ENCODE data around the gene USP47.
"Not testable (repeated sequence)": the region's sequence is repeated elsewhere in the genome, so short reads cannot be mapped to it uniquely, and the experiment has no call there.

USP47 gene

DNA sequence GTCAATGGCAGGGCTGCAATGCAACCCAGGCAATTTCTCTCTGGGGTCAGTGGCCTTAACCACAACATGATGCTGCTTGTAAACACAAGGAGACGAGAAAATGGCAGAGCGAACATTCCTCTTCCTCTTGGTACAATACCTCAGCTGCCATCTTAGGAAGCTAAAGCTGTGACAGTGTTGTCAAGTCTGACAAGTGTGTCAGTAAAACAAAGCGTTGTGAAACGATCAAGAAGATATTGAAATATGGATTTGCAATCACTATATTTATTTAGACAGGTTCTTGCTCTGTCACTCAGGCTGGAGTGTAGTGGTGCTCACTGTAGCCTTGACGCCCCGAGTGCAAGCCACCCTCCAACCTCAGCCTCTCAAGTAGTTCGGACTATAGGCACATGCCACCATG lies 14.5 kb upstream of the USP47 start:
- no peak overlapping the region for H3K27ac ChIP-seq (ENCODE audit: insufficient read depth, low read depth, low read length, poor library complexity, severe bottlenecking)
- no peaks in the 10 kb centered on the region for H3K27me3 ChIP-seq (ENCODE audit: control insufficient read depth, insufficient read depth, low read length, poor library complexity, severe bottlenecking)
- no peak overlapping the region for H3K4me3 ChIP-seq (ENCODE audit: insufficient read depth, low read depth, low read length)
- no peaks in the 10 kb centered on the region for H3K9me3 ChIP-seq (ENCODE audit: control insufficient read depth, low read length)
- no peaks in the 10 kb centered on the region for H3K36me3 ChIP-seq (ENCODE audit: control insufficient read depth, insufficient read depth, low read length)
- no peaks in the 10 kb centered on the region for H3K4me1 ChIP-seq (ENCODE audit: control insufficient read depth, insufficient read depth, low read length)
- 81 to 85% methylated on average over 7 of the region's 7 CpGs for WGBS, 2 experiments

DNA sequence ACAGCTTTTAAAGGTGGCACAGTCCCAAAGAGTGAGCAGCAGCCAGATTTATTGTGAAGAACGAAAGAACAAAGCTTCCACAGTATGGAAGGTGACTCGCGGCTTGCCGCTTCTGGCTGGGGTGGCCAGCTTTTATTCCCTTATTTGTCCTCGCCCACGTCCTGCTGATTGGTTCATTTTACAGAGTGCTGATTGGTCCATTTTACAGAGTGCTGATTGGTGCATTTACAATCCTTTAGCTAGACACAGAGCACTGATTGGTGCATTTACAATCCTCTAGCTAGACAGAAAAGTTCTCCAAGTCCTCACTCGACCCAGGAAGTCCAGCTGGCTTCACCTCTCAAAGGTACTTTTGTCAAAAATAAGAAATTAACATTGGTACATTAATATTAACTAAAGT lies 10.4 kb upstream of the USP47 start:
- not testable (repeated sequence) for H3K36me3 ChIP-seq (ENCODE audit: control insufficient read depth, insufficient read depth, low read length)

DNA sequence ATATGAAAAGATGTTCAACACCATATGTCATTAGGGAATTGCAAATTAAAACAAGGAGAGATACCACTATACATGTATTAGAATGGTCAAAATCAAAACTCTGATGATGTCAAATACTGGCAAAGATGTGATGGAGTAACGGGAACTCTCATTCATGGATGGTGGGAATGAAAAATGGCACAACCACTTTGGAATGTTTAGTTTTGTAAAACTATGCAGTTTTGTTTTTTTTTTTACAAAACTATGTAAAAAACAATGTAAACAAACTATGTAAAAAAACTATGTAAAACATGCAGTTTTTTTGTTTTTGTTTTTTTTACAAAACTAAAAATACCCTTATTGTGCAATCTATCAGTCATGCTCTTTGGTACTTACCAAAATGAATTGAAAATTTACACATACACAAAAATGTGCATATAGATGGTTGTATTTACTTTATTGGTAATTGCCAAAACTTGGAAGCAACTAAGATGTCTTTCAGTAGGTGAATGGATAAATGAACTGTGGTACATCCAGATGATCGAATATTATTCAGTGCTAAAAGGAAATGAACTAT lies 5.0 kb upstream of the USP47 start:
- Histone ChIP-seq H3K4me3 (ENCODE audit: insufficient read depth, low read depth, low read length) (no peak overlapping the region), H3K27ac (ENCODE audit: insufficient read depth, low read depth, low read length, poor library complexity, severe bottlenecking) (no peak overlapping the region), H3K36me3 (ENCODE audit: control insufficient read depth, insufficient read depth, low read length) (no peaks in the 10 kb centered on the region), H3K4me1 (ENCODE audit: control insufficient read depth, insufficient read depth, low read length) (peaks cover 4% of the 10 kb centered on the region), H3K9me3 (ENCODE audit: control insufficient read depth, low read length) (no peaks in the 10 kb centered on the region), H3K27me3 (ENCODE audit: control insufficient read depth, insufficient read depth, low read length, poor library complexity, severe bottlenecking) (no peaks in the 10 kb centered on the region)
- 97% methylated on average over 2 of the region's 2 CpGs for WGBS, 2 experiments

More for the DNA sequence above, 10.4 kb upstream of the USP47 start:
- not testable (repeated sequence) for H3K4me1 ChIP-seq (ENCODE audit: control insufficient read depth, insufficient read depth, low read length); H3K27me3 ChIP-seq (ENCODE audit: control insufficient read depth, insufficient read depth, low read length, poor library complexity, severe bottlenecking); H3K9me3 ChIP-seq (ENCODE audit: control insufficient read depth, low read length); H3K27ac ChIP-seq (ENCODE audit: insufficient read depth, low read depth, low read length, poor library complexity, severe bottlenecking); H3K4me3 ChIP-seq (ENCODE audit: insufficient read depth, low read depth, low read length)
- 89 to 90% methylated on average over 7 of the region's 7 CpGs for WGBS, 2 experiments

DNA sequence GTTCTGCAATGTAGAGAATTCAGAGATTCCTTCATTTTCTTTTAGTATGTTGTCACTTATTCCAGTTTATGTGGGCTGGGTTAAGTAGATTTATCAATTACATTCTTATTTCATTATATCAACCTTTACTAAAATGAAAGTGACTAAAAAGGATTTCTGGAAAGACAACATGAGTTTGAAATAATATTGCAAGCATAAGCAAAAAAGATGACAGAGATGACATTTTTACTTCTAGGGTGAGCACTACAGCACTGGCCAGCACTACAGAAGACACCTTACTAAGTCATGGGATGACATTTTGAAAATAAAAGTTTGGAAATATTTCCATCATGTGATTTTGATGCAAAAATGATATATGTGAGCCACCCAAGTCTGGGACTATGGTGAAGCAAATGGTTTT lies 2.1 kb upstream of the USP47 start:
- Histone ChIP-seq H3K27me3 (ENCODE audit: control insufficient read depth, insufficient read depth, low read length, poor library complexity, severe bottlenecking) (no peaks in the 10 kb centered on the region), H3K27ac (ENCODE audit: insufficient read depth, low read depth, low read length, poor library complexity, severe bottlenecking) (no peak overlapping the region), H3K36me3 (ENCODE audit: control insufficient read depth, insufficient read depth, low read length) (no peaks in the 10 kb centered on the region), H3K4me1 (ENCODE audit: control insufficient read depth, insufficient read depth, low read length) (peaks cover 17% of the 10 kb centered on the region), H3K9me3 (ENCODE audit: control insufficient read depth, low read length) (no peaks in the 10 kb centered on the region), H3K4me3 (ENCODE audit: insufficient read depth, low read depth, low read length) (no peak overlapping the region)

DNA sequence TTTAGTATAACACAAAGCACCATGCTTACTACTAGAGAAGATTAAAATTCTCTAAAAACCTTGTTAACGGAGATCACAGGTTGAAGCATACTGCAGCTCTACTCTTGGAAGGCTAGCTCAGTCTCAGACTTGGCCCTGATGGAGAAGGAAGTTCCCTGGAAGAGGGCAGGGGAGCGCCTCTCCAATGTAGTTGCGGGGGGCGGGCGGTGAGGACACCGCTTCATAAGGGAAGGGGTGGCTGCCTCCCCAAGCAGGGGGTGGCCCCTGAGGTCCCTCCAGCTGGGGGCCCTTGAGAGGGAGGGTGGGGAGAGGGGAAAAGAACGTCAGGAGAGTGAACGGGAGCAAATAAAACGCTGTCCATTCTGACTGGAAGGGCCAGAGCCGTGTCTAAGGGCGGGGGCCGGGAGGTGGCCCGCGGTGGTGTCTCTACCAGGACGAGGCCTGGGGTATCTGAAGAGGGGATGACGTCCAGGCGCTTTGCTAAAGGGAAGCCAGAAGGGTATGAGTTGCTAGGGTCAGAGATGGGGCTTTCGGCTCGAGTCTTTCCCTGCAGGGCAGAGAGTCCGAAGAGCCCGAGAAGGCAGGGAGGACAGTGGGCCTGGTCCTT lies 553 bp upstream of the USP47 start:
- Histone ChIP-seq H3K4me3 (ENCODE audit: insufficient read depth, low read depth, low read length) (peak overlapping the region; percentile 80), H3K4me1 (ENCODE audit: control insufficient read depth, insufficient read depth, low read length) (peaks cover 17% of the 10 kb centered on the region), H3K27me3 (ENCODE audit: control insufficient read depth, insufficient read depth, low read length, poor library complexity, severe bottlenecking) (no peaks in the 10 kb centered on the region), H3K27ac (ENCODE audit: insufficient read depth, low read depth, low read length, poor library complexity, severe bottlenecking) (peak overlapping the region; percentile 90), H3K9me3 (ENCODE audit: control insufficient read depth, low read length) (no peaks in the 10 kb centered on the region), H3K36me3 (ENCODE audit: control insufficient read depth, insufficient read depth, low read length) (no peaks in the 10 kb centered on the region)
- 1 to 2% methylated on average over 21 of the region's 21 CpGs for WGBS, 2 experiments

DNA sequence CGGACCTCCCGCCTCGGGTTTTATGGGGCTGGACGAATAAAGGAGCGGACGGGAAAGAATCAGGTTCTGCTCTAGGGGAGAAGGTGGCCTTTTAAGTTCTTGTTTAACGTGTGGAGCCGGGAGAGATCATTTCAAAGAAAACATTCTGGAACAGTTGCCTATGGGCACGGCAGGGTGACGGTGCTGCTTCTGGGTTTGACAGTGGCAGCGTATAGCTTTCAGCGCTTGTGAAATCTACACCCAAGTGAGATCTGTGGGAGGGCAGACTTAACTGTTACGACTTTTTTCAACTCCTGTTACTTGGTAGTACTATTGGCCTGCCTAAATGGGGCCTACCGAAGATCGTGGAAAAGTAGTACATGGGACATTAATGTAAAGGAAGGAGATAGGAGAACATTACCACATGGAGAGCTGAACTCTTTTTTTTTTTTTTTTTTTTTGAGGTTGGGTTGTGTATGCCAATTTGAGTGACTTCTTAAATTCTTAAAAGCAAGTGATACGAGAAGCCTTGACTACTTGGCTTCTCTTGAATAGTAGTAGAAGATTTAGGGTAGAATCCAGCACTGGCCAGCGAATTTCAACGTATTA lies 743 bp downstream of the USP47 start:
- Histone ChIP-seq H3K4me3 (ENCODE audit: insufficient read depth, low read depth, low read length) (peak overlapping the region; percentile 80), H3K27ac (ENCODE audit: insufficient read depth, low read depth, low read length, poor library complexity, severe bottlenecking) (peak overlapping the region; percentile 90), H3K27me3 (ENCODE audit: control insufficient read depth, insufficient read depth, low read length, poor library complexity, severe bottlenecking) (no peaks in the 10 kb centered on the region), H3K4me1 (ENCODE audit: control insufficient read depth, insufficient read depth, low read length) (peaks cover 17% of the 10 kb centered on the region), H3K36me3 (ENCODE audit: control insufficient read depth, insufficient read depth, low read length) (no peaks in the 10 kb centered on the region), H3K9me3 (ENCODE audit: control insufficient read depth, low read length) (no peaks in the 10 kb centered on the region)
- WGBS, 2 experiments = 2% methylated on average over 18 of the region's 18 CpGs

DNA sequence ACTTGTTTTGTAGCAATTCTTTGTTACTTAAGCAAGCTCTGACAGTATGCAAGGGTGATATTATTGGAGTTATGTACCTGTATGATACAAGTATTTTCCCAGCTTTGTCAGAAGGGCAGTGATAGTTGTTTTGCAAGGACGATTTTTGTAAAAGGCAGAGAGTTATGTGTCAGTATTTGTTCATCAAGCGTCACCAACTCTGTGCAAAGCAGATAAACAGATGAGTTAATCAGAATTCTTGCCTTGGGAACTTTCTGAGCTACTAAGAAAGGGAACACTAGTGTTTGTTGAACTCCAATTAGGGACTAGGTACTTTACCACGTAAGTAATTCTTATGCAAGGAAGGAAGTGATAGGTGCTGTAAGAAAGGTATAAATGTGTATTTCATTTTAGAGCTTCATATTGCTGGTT lies 1.4 kb downstream of the USP47 start:
- Histone ChIP-seq H3K27me3 (ENCODE audit: control insufficient read depth, insufficient read depth, low read length, poor library complexity, severe bottlenecking) (no peaks in the 10 kb centered on the region), H3K9me3 (ENCODE audit: control insufficient read depth, low read length) (no peaks in the 10 kb centered on the region), H3K4me1 (ENCODE audit: control insufficient read depth, insufficient read depth, low read length) (peaks cover 17% of the 10 kb centered on the region), H3K27ac (ENCODE audit: insufficient read depth, low read depth, low read length, poor library complexity, severe bottlenecking) (no peak overlapping the region), H3K4me3 (ENCODE audit: insufficient read depth, low read depth, low read length) (peak overlapping the region; percentile 80), H3K36me3 (ENCODE audit: control insufficient read depth, insufficient read depth, low read length) (no peaks in the 10 kb centered on the region)
- WGBS, 2 experiments = 24 to 38% methylated on average over 3 of the region's 3 CpGs

DNA sequence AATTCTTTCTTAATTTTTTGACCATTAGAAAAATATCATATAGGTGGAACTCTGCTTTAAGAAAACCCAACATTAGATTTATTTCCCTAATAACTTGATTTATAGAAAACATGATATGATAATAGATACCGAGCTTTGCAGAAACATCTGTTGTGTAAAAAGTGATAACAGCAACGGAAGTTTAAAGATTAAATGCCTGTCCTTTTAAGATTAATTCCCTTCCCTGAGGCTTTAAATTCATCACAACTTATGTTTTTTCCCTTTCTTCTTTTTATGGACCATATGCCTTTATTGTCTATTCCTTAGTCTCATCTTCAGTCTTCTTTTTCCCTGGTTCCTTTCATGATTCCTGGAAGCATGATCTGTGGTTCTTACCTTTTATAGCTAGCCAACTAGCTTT lies 1.9 kb downstream of the USP47 start:
- no peaks in the 10 kb centered on the region for H3K27me3 ChIP-seq (ENCODE audit: control insufficient read depth, insufficient read depth, low read length, poor library complexity, severe bottlenecking)
- H3K9me3 ChIP-seq (ENCODE audit: control insufficient read depth, low read length) = no peaks in the 10 kb centered on the region
- H3K27ac ChIP-seq (ENCODE audit: insufficient read depth, low read depth, low read length, poor library complexity, severe bottlenecking) = no peak overlapping the region
- no peaks in the 10 kb centered on the region for H3K36me3 ChIP-seq (ENCODE audit: control insufficient read depth, insufficient read depth, low read length)
- peaks cover 17% of the 10 kb centered on the region for H3K4me1 ChIP-seq (ENCODE audit: control insufficient read depth, insufficient read depth, low read length)
- peak overlapping the region; percentile 4 for H3K4me3 ChIP-seq (ENCODE audit: insufficient read depth, low read depth, low read length)
- 64 to 91% methylated on average over 1 to 2 of the region's 2 CpGs for WGBS, 2 experiments

DNA sequence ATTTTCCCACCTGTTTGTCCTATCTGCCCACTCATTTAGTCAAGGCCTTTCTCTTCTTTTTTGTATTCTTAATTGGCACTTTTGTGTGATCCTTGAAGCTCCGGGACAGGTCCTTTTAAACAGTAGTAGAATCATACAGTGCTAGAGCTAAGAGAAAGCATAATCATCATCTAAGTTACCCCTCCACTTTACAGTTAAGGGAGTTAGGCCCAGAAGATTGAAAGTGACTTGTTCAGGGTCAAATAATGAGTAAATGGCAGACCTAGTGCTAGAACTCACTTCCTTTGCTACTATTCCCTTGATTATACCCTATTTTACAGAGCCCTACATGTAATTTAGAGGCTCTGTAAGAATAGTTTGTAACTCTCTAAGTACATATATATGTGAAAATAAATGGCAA lies 2.5 kb downstream of the USP47 start:
- H3K27me3 ChIP-seq (ENCODE audit: control insufficient read depth, insufficient read depth, low read length, poor library complexity, severe bottlenecking) = no peaks in the 10 kb centered on the region
- H3K9me3 ChIP-seq (ENCODE audit: control insufficient read depth, low read length) = no peaks in the 10 kb centered on the region
- 80% methylated on average over 1 of the region's 1 CpG; no CpG with 5 or more reads in 1 of the 2 experiments for WGBS, 2 experiments
- peaks cover 17% of the 10 kb centered on the region for H3K4me1 ChIP-seq (ENCODE audit: control insufficient read depth, insufficient read depth, low read length)
- no peak overlapping the region for H3K27ac ChIP-seq (ENCODE audit: insufficient read depth, low read depth, low read length, poor library complexity, severe bottlenecking)
- peak overlapping the region; percentile 4 for H3K4me3 ChIP-seq (ENCODE audit: insufficient read depth, low read depth, low read length)
- no peaks in the 10 kb centered on the region for H3K36me3 ChIP-seq (ENCODE audit: control insufficient read depth, insufficient read depth, low read length)

DNA sequence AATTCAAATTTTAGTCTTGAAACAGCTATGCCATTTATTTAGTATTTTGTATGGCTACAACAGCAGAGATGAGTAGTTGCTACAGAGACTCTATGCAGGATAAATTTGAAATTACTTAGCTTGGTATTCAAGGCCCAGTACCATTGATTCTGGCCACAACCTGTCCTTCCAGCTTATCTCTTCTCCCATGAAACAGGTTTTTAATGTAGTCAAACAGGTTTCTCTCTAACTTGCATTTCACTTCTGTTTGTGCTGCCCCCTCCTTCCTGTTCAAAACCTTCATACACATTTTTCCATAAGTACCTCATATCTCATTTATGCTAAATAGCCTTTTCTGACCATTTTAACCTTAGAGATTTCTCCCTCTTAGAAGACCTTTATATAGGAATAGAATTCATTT lies 3.3 kb downstream of the USP47 start:
- Histone ChIP-seq H3K36me3 (ENCODE audit: control insufficient read depth, insufficient read depth, low read length) (no peaks in the 10 kb centered on the region), H3K27ac (ENCODE audit: insufficient read depth, low read depth, low read length, poor library complexity, severe bottlenecking) (no peak overlapping the region), H3K4me1 (ENCODE audit: control insufficient read depth, insufficient read depth, low read length) (peaks cover 17% of the 10 kb centered on the region), H3K27me3 (ENCODE audit: control insufficient read depth, insufficient read depth, low read length, poor library complexity, severe bottlenecking) (no peaks in the 10 kb centered on the region), H3K9me3 (ENCODE audit: control insufficient read depth, low read length) (no peaks in the 10 kb centered on the region), H3K4me3 (ENCODE audit: insufficient read depth, low read depth, low read length) (no peak overlapping the region)
